Skin of body (tissue), 2 donors: ENCODE data around the gene FMO2. TPM values are rescaled to one million over a fixed set of nuclear protein-coding genes. Genes with fewer than 3 reads are reported as not detected.
"Not testable (repeated sequence)": the region's sequence is repeated elsewhere in the genome, so short reads cannot be mapped to it uniquely, and the experiment has no call there.

Source experiments
- DNase-seq: peaks from one replicate; lab custom pipeline; 2025; lab: John Stamatoyannopoulos, UW
- total RNA-seq: library from RNA; depleted of rRNA; stranded (reverse); fragments of >200 nt; gene quantifications from one replicate; pipeline ENCODE4 v1.2.3, GENCODE V29; 2014

FMO2 gene
- total RNA-seq, 1 donor from 2014 or later: 2.0 TPM

DNA sequence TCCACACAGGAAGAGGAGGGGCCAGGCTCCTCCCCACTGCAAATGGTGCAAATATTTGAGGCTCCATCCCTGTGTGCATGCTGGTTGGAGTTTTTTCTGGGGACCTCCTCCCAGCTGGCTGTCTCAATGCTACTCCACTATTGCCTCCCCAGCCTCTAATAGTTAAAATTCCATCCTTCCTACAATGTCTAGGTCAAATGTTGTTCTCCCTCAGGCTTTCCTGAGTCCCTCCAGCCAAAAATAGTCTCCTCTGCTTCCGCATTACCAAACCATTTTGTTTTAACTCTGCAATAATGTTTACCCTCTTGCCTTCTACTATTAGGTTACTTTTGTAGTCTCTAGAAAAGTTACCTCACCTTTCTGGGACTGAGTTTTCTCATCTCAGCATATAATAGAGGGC lies 33.6 kb downstream of the FMO2 start:
- no peak for DNase-seq

DNA sequence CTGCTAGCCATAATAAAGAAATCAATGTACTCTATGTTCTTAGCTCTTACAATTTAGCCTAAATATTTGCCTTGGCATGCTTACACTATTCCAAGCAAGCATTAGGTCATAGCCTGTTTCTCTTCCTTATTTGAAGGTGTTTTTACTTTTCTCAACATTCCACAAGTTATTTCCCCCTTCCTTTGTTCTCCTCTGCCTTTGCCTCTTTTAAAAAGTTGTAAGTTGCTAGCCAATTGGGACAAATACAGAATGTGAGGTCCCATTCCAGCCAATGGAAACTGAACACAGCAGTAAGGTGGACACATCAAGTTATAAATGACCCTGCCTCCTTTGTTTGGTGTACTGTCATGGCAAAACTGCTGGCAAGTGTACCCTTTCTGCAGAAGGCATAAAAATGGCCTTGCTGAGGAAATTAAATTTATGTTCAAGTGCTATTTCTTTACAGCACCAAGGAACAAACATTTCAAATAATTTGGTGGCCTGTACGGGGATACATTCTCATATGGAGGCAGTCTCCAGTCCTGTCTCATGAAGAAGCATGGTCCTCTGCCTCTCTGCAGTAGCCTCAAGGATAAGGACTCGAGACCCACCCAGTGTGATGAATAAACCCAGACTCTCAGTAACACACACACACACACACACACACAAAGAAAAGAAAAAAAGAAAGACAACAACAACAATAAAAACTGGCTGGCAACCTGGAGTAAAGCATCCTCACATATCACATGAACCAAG lies 34.4 kb downstream of the FMO2 start:
- DNase-seq: no peak

GRCh38 chr1:171220081-171220420 lies 35.0 kb downstream of the FMO2 start:
- DNase-seq: peak; percentile 22

DNA sequence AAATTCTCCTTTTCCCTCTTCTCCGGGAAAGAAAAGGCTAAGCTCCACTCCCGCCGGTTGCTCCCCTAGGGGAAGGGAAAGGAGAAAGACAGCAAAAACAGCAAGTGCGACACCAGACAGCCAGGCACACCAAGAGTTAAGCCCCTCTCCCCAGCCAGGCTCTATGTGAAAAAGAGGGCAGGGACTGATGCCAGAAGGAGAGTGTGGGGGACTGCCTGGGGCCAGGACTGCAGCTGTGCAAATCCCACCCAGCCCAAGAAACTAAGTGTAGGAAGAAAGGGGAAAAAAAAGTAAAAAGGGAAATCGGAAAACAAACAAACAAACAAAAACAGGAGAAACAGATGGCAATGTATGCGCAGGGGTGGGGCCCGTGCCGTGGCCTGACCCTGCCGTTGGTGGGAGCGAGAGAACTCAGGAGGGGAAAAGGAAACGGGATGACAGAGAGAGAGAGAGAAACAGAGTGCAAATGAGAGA lies 35.5 kb downstream of the FMO2 start:
- peak; percentile 76 for DNase-seq

GRCh38 chr1:171221665-171222591 lies 36.8 kb downstream of the FMO2 start:
- no peak for DNase-seq

DNA sequence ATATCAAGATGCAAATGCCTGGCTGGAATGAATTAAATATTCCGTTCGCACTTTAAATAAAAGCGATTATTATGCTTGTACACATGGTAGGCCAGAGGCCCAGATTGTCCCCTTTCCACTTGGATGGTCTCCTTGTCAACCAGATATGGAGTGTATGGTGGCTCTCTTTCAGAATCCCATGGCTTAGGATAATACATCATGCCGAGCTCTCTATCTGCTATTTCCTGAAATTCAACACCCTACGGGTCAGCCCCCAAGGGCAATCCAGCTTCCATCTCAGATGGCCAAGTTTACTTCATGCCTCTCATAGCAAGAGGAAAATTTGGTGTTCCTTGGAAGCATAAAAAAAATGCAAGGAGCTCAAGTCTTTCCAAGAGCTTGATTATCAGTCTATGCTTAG lies 37.8 kb downstream of the FMO2 start:
- no peak for DNase-seq

DNA sequence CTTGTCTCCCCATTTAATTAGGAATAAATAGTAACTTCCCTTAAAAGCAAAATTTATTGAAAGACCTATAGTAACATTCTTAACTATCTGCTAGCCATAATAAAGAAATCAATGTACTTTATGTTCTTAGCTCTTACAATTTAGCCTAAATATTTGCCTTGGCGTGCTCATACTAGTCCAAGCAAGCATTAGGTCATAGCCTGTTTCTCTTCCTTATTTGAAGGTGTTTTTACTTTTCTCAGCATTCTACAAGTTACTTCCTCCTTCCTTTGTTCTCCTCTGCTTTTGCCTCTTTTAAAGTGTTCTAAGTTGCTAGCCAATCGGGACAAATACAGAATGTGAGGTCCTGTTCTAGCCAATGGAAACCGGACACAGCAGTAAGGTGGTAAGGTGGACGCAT lies 39.2 kb downstream of the FMO2 start:
- not testable (repeated sequence) for DNase-seq

GRCh38 chr1:171226747-171227370 lies 41.8 kb downstream of the FMO2 start:
- peak; percentile 69 for DNase-seq

GRCh38 chr1:171231326-171231725 lies 46.2 kb downstream of the FMO2 start:
- DNase-seq: no peak

DNA sequence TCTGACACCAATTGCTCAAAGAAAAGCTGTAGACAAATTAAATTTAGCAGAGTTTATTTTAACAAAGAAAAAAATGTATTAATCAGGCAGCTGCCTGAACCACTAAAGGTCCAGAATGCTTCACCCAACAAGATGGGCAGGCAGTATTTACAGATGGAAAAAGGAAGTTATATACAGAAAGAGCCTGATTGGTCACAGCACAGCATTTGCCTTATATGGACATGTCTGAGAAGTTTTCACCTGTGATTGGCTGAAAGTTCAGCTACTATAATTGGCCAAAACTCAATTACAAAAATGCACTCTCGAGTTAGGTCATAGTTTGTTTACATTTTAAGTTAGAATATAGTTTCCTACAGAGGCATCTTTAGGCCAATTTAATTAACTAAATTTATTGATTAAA lies 48.1 kb downstream of the FMO2 start:
- no peak for DNase-seq

DNA sequence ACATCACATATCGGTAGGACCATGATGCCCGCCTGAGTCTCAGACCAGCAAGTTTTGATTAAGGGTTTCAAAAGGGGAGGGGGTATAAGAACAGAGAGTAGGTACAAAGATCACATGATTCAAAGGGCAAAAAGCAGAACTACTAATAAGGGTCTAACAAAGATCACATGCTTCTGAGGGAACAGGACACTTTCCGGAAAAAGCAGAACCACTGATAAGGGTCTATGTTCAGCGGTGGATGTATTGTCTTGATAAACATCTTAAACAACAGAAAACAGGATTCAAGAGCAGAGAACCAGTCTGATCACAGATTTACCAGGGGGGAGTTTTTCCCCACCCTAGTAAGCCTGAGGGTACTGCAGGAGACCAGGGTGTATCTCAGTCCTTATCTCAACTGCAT lies 51.1 kb downstream of the FMO2 start:
- DNase-seq: not testable (repeated sequence)

GRCh38 chr1:171243878-171244277 lies 58.8 kb downstream of the FMO2 start:
- no peak for DNase-seq

GRCh38 chr1:171245458-171246064 lies 60.5 kb downstream of the FMO2 start:
- DNase-seq: no peak

DNA sequence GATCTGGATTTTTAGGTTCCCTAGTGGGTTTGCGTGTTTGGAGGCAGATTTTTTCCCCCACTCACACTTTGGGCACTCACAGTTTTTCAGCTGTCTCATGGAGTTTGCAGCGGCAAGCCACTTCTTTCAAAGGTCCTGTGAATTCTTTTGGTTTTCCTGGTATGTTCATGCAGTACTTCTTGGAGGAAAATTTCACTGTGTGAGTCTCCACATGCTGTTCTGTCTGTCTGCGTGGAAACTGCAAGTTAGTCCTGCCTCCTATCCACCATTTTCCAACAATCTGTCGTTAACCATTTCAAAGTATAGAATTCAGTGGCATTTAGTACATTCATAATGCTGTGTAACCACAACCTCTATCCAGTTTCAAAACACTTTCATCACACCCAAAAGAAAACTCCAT lies 62.4 kb downstream of the FMO2 start:
- no peak for DNase-seq

DNA sequence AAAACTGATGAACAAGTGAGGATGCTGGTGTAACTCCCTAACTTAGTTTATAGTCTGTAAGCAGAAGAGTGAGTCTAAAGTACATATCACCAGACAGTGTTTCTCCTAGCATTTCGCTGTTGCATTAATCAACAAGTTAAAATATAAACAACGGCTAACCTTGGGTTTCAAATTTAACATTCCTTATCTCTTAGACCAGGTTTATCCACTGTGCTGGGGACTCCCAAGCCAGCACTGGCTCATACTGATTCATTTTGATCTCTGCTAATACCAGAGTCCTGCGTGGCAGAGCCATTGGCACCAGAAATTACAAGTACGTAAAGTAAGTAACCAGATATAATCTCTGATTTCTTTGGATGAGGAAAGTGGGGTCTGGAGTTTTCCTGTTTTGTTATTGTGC lies 63.2 kb downstream of the FMO2 start, which contains the start of gene FMO1:
TSS of gene FMO1 (plus strand) at position 193 of the 400 bp plus-strand sequence. CDS start 9,594 bp downstream, outside the sequence.
- DNase-seq: no peak

GRCh38 chr1:171248841-171249240 lies 63.7 kb downstream of the FMO2 start:
- no peak for DNase-seq

DNA sequence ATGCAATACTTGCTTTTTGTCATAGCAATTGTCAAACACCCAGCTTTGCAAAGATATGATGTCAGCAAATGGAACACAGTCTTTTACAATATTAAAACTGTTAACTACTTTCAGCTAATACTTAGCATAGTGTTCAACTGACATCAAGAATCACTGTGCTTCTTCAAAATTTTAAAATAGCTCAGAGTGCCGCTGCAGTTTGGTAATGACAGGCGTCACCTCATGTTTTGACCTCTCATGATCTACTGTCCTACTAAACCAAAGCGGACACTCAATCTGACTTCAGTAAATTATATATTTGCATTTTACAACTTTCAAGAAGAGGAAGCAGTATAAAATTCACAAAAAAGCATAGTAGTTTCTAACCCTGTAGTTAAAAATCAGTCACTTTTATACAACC lies 65.2 kb downstream of the FMO2 start:
- DNase-seq: no peak

DNA sequence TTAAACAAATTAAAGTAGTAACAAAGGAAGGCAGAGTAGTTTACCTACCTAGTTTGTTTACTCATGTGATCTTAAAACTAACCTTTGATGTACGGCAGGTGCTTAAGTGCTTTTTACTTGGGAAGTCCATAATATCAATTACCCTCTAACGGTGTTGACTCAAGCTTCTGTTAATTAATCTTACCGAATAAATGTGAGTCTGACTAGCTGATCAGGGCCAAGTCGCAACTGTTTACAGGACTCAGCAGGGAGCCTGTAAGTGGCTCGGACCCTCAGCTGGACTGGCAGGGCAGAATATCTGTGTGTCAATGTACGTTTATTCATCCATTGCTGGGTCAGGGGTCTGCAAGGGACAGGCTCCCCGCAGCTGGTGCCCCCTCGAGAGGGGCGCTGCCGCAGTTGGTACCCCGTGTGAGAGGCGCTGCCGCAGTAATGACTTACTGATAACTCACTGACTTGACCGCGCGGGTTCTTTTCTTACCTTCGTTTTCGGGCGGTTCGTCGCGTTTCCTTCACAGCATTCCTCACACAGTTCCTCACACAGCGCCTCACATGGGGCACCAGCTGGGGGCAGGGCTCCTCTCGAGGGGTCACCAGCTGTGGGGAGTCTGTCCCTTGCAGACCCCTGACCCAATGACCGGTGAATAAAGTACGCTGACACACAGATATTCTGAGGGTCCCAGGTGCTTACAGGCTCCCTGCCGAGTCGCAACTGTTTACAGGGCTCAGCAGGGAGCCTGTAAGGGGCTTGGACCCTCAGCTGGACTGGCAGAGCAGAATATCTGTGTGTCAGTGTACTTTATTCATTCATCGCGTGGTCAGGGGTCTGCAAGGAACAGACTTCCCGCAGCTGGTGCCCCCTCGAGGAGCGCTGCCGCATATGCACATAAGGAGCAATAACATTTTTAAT lies 66.2 kb downstream of the FMO2 start:
- peak; percentile 37 for DNase-seq

GRCh38 chr1:171251952-171252300 lies 66.8 kb downstream of the FMO2 start:
- no peak for DNase-seq

DNA sequence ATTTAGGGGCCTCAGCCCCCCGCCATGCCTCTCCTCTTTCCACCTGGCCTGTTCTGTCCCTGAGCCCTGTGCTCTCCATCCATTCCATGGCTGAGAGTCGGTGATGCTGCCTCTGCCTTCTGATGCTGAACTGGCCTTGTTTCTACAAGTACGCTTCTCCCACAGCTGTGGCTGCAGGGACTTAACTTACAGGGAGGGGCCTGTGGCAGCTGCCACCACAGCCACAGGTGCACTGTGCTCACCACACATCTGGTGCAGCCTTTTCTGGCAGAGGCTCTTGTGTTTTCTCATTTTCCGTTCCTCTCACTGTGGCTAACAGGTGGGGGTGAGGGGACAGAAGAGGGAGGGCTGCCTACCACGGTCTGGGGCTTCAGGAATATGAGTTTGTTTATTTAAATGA lies 67.4 kb downstream of the FMO2 start:
- DNase-seq: no peak

DNA sequence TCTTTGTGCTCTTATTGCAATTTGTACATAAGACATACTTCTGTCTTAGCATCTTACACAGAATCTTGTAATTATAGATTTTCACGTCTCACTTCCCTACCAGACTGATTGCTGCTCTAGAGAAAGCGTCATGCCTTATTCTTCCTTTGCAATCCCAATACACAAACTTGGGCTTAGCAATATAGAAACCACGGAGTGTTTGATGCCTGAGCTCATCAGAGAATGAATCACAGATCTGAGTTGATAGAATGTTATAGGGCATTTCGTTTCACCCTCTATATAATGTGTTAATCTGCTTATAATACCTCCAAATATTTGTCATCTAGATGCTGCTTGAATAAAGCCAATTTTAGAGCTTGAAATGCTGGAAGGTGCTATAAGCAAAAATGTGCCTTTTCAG lies 69.8 kb downstream of the FMO2 start:
- no peak for DNase-seq
